Right cardiac atrium (tissue), 5 donors: ENCODE data around the gene UBR1. TPM values are rescaled to one million over a fixed set of nuclear protein-coding genes. Genes with fewer than 3 reads are reported as not detected.

Experiments used
- ATAC-seq, 2 donors: fragments of 200-7000 bp; cut with Tn5 transposase; one replicate each; pipeline versions ENCODE4 v1.8.0 to v1.9.1; 2020; ENCODE audit warnings: moderate library complexity in 2 of 2, mild to moderate bottlenecking in 1 of 2
- DNase-seq, 3 donors: peaks; one replicate each; pipeline ENCODE4 v3.0.0-alpha.2; 2020
- H3K27ac ChIP-seq: one replicate; pipeline ENCODE4 v1.5.1; 2013; ENCODE audit warnings: mild to moderate bottlenecking, low read length, control low read depth, moderate library complexity
- H3K27me3 ChIP-seq: one replicate; pipeline ENCODE4 v1.6.1; 2013; ENCODE audit not compliant: control insufficient read depth, insufficient read depth
- H3K4me1 ChIP-seq: one replicate; pipeline ENCODE4 v1.6.1; 2013; ENCODE audit warnings: low read length; ENCODE audit not compliant: control insufficient read depth, insufficient read depth
- H3K4me3 ChIP-seq: one replicate; pipeline ENCODE4 v1.5.1; 2013; ENCODE audit warnings: low read length, control low read depth
- H3K9me3 ChIP-seq: one replicate; pipeline ENCODE4 v1.6.1; 2013; ENCODE audit warnings: low read length; ENCODE audit not compliant: control insufficient read depth
- WGBS: extraction: QIAGEN DNeasy Blood & Tissue Kit; methylation state at CpG from one replicate; pipeline ENCODE4 v1.1.7; 2013; 5-methylcytosine and 5-hydroxymethylcytosine counted together
- intact Hi-C, 4 donors: fragments of 100-400 bp; cut with DNase I; formaldehyde crosslinking; loops; one replicate each; pipeline versions ENCODE4 v1.11.0 to v1.14.0; 2022 to 2023
- polyA plus RNA-seq: library from polyadenylated mRNA; stranded (reverse); fragments of 200-250 nt; gene quantifications from one replicate; pipeline ENCODE4 v1.2.3, GENCODE V29; 2013
- total RNA-seq, 4 donors: library from RNA; stranded (reverse); fragmentation: NEBNext Ultra II Directional; extraction: Animal tissue kit (Norgen Biotek cat#: 25700); gene quantifications; one replicate each; pipeline ENCODE4 v1.2.1, GENCODE V29; 2021
- donor health status: healthy with polysubstance abuse.
- donor health status: DM: no; HTN: yes; CAD: no.
- donor health status: DM: no; HTN: no; CAD: no.
- donor health status: DM: no; HTN: yes; CAD: no; lungs with severe emphysema.
- donor health status: DM: yes; HTN: yes; CAD: no.

The UBR1 gene
- total and polyA plus RNA-seq, 5 donors, result 6.1 to 25.5 (median 20.9) TPM

DNA sequence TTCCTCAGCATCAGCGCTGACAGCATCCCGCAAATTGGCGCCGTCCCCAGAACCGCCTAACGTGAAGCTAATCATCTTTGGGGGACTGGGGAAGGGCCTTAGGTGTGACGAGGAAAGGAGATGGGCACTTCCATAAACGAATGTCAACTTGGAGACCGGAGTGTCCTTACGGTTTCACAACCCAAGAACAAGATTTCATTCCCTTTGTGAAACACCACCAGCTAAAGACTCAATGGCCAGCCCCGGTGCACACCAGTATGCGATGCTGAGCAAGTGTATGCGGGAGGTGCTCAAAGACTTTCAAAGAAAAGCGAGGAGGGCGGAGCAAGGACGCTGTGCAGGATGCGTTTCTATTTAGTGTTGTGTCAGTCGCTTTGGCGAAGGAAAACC is 184.5 kb downstream of the UBR1 start:
- intact Hi-C loops, result loop anchor here in 1 of 4 donors (10.0 kb wide), 1 partner anchor 217 kb away; no protein-coding TSS in a partner anchor
- H3K27ac ChIP-seq, result peak overlapping the region; percentile 3
- no peaks in the 10 kb centered on the region for H3K9me3 ChIP-seq
- DNase-seq, result peak in 2 of 3 donors; percentile 71 to 73
- WGBS, result 2% methylated on average over 19 of the region's 19 CpGs
- H3K27me3 ChIP-seq, result no peaks in the 10 kb centered on the region
- peak overlapping the region; percentile 69 for H3K4me3 ChIP-seq
- ATAC-seq, result peak in 1 of 2 donors; percentile 23
- H3K4me1 ChIP-seq, result no peaks in the 10 kb centered on the region

DNA sequence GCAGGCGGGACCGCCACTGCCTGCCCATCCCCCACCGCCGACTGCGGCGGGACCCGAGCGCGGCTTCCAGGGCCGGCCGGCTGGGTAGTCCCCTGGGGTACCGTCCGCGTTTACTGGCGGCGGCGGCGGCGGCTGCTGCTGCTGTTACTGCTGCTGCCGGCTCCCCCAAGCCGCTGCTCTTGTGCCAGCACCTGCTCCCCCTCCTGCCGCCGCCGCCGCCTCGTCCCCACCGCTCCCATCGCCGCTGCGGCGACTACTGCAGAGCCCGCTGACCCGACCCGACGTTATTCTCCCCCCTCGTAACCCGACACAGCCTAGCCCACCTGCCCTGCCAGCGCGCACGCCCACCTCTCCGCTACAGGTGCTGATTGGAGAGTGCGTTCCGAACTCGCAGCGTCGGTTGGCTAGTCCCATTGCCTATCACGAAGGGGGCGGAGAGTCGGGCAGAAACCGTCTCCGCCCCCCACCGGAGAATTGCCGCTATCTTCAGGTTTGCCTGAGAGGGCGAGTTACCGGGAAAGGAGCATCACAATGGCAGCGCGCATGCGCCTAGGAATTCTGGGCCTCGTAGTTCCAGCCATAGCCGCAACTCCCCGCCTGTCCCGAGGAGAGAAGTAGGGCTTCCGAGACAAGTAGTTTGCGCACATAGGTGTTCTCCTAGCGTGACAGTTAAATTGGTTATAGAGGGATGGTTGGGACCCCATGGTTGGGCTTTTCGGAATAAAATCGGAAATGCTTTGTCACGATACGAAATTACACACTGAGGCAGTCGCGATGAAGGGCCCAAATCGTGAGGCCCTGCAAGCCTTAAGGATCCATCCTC is 185.1 kb downstream of the UBR1 start, which contains the start of gene TTBK2:
TTBK2 (minus strand) TSS at position 260 of the 823 bp plus-strand sequence. CDS start 42,161 bp downstream, outside the sequence.
- no peaks in the 10 kb centered on the region for H3K4me1 ChIP-seq
- under 1% methylated on average over 72 of the region's 72 CpGs for WGBS
- H3K4me3 ChIP-seq, result peak within 1 kb of the TSS; percentile 92
- H3K9me3 ChIP-seq, result no peaks in the 10 kb centered on the region
- intact Hi-C loops, result loop anchor here in 1 of 4 donors (10.0 kb wide), 1 partner anchor 216 kb away; no protein-coding TSS in a partner anchor
- DNase-seq (peak; percentile 98 to 99 (median 99)), ATAC-seq (peak; percentile 99 to 100)
- H3K27me3 ChIP-seq, result no peaks in the 10 kb centered on the region
- peak within 1 kb of the TSS; percentile 87 for H3K27ac ChIP-seq

- Histone ChIP-seq H3K27me3 (no peaks in the 10 kb centered on the region), H3K4me3 (peak overlapping the region; percentile 92), H3K27ac (peak overlapping the region; percentile 87), H3K9me3 (no peaks in the 10 kb centered on the region), H3K4me1 (no peaks in the 10 kb centered on the region)
- WGBS, result under 1% methylated on average over 40 of the region's 40 CpGs
- ATAC-seq, result peak in 1 of 2 donors; percentile 55
- DNase-seq, result peak in 2 of 3 donors; percentile 77 to 81
- intact Hi-C loops, result loop anchor here in 1 of 4 donors (10.0 kb wide), 1 partner anchor 215 kb away; no protein-coding TSS in a partner anchor
Measured at GRCh38 chr15:42919799-42920518, 185.9 kb downstream of the UBR1 start.

GRCh38 chr15:42919308-42919707 is 186.5 kb downstream of the UBR1 start:
- intact Hi-C loops, result no loop called here
- no peak overlapping the region for H3K27ac ChIP-seq
- 41% methylated on average over 2 of the region's 2 CpGs for WGBS
- DNase-seq (no peak), ATAC-seq (no peak)
- H3K4me1 ChIP-seq, result no peaks in the 10 kb centered on the region
- H3K27me3 ChIP-seq, result no peaks in the 10 kb centered on the region
- peak overlapping the region; percentile 92 for H3K4me3 ChIP-seq
- no peaks in the 10 kb centered on the region for H3K9me3 ChIP-seq

DNA sequence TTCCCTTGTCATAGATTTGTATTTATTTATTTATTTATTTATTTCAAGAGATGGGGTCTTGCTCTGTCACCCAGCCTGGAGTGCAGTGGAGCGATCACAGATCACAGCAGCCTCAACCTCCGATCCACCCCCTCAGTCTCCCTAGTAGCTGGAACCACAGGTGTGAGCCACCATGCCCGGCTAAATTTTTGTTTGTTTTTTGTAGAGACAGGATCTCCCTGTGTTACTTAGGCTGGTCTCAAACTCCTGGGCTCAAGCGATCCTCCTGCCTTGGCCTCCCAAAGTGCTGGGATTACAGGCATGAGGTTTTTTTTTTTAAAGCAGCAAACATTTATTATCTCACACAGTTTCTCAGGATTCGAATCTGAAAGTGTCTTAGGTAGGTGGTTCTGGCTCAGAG is 187.8 kb downstream of the UBR1 start:
- no peak for ATAC-seq
- no peak for DNase-seq
- no peaks in the 10 kb centered on the region for H3K27me3 ChIP-seq
- H3K4me3 ChIP-seq, result no peak overlapping the region
- H3K27ac ChIP-seq, result no peak overlapping the region
- 90% methylated on average over 5 of the region's 5 CpGs for WGBS
- intact Hi-C loops, result no loop called here
- no peaks in the 10 kb centered on the region for H3K4me1 ChIP-seq
- no peaks in the 10 kb centered on the region for H3K9me3 ChIP-seq

DNA sequence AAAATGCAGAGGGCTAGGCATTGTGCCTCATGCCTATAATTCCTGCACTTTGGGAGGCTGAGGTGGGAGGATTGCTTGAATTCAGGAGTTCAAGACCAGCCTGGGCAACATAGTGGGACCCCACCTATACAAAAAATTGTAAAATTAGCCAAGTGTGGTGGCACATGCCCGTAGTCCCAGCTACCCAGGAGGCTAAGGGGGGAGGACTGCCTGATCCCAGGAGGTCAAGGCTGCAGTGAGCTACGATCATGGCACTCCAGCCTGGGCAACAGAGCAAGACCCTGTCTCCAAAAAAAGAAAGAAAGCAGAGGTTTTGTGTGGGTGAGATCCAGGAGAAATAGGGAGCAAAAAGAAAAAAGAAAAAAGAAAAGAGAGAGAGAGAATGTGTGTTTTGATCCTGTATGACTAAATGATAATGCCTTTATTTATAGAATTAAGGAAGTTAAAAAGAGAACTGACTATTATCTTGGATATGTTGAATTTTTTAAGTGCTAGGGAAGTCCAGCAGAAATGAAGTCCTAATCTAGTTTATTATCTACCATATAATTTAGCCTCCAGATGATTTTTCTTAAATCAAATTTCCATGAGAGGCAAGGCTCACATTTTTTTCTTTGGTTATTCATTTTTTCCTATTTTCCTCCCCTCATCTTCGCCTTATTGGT is 190.1 kb downstream of the UBR1 start:
- ATAC-seq (no peak), DNase-seq (no peak)
- H3K27me3 ChIP-seq, result no peaks in the 10 kb centered on the region
- H3K27ac ChIP-seq, result no peak overlapping the region
- no peak overlapping the region for H3K4me3 ChIP-seq
- peaks cover 2% of the 10 kb centered on the region for H3K4me1 ChIP-seq
- 91% methylated on average over 3 of the region's 3 CpGs for WGBS
- intact Hi-C loops, result no loop called here
- no peaks in the 10 kb centered on the region for H3K9me3 ChIP-seq

DNA sequence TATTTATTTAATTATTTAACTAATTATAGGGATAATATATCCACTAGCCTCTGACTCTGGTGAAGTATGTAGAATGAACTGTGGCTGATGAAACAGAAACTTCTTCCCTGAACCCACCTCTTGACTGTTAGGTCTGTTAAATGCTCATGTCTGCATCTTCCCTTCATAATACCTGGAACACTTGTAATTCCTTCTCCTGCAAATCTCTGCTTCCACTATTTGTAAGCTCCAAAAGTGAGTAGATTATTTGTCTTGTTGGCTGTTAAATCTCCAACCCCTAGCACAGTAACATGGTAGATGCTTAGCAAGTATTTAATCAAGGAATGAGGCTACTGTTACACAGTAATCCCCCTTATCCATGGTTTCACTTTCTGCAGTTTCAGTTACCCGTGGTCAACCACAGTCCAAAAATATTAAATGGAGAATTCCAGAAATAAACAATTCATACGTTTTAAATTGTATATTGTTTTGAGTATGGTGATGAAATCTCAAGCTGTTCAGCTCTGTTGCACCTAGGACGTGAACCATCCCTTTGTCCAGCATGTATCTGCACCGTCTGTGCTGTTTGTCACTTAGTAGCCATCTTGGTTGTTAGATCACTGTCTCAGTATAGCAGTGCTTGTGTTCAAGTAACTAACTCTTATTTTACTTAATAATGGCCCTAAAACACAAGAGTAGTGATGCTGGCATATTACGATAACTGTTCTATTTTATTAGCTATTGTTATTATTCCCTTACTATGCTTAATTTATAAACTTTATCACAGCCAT is 190.9 kb downstream of the UBR1 start:
- peaks cover 2% of the 10 kb centered on the region for H3K4me1 ChIP-seq
- no peaks in the 10 kb centered on the region for H3K27me3 ChIP-seq
- DNase-seq (no peak), ATAC-seq (no peak)
- no peaks in the 10 kb centered on the region for H3K9me3 ChIP-seq
- intact Hi-C loops, result no loop called here
- H3K27ac ChIP-seq, result no peak overlapping the region
- no peak overlapping the region for H3K4me3 ChIP-seq
- 71% methylated on average over 5 of the region's 5 CpGs for WGBS

DNA sequence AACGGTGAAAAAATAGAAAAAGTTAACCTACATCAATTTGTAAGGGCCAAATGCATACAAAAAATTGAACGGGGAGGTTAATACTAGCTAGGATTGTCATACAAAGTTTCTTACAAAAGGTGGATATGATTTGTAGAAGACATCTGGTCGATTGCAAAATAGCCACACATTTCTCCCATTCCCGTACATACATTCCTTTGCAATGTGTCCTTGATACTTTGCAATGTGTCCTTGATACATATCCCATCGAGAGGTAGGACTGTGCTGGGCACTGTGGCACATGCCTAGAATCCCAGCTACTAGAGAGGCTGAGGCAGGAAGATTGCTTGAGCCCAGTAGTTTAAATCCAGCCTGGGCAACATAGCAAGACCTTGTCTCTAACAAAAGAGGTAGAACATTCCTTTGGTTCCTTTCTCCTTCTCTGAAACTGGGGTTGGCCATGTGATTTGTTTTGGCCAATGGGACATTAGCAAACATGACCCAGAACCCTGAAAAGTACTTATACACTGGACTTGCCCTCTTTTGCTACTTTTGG is 194.7 kb downstream of the UBR1 start:
- Histone ChIP-seq H3K4me3 (no peak overlapping the region), H3K27ac (no peak overlapping the region), H3K27me3 (no peaks in the 10 kb centered on the region), H3K4me1 (peaks cover 2% of the 10 kb centered on the region), H3K9me3 (no peaks in the 10 kb centered on the region)
- intact Hi-C loops, result no loop called here
- 85% methylated on average over 5 of the region's 5 CpGs for WGBS
- no peak for ATAC-seq
- no peak for DNase-seq

GRCh38 chr15:42908538-42908937 is 197.3 kb downstream of the UBR1 start:
- Histone ChIP-seq H3K27ac (no peak overlapping the region), H3K27me3 (no peaks in the 10 kb centered on the region), H3K9me3 (no peaks in the 10 kb centered on the region), H3K4me3 (no peak overlapping the region), H3K4me1 (peaks cover 5% of the 10 kb centered on the region)
- 54% methylated on average over 2 of the region's 2 CpGs for WGBS
- DNase-seq (no peak), ATAC-seq (no peak)
- intact Hi-C loops, result no loop called here
